ENCODE data around the gene SIRT7. TPM values are rescaled to one million over a fixed set of nuclear protein-coding genes. Genes with fewer than 3 reads are reported as not detected.

Gene SIRT7
- total RNA-seq, 4 donors from 2014 or later = 82.5 to 130 (median 112) TPM

GRCh38 chr17:81911277-81911961, 6.6 kb downstream of the SIRT7 start, which contains the start of gene PCYT2:
PCYT2 (minus strand) TSS chr17:81911399; CDS start chr17:81911355, 44 bp downstream.
- DNase-seq = peak; percentile 94 to 97 (median 97)
- Histone ChIP-seq H3K4me1 (peaks cover 0 to 11% (median 8%) of the 10 kb centered on the region in 4 donors), H3K36me3 (peaks cover 0 to 72% (median 5%) of the 10 kb centered on the region in 3 donors), H3K27me3 (no peaks in the 10 kb centered on the region), H3K27ac (peak within 1 kb of the TSS; percentile 61 to 96 (median 78)), H3K9me3 (no peaks in the 10 kb centered on the region), H3K4me3 (peak within 1 kb of the TSS; percentile 61 to 99 (median 86))
- TF ChIP-seq, protein P1, sequence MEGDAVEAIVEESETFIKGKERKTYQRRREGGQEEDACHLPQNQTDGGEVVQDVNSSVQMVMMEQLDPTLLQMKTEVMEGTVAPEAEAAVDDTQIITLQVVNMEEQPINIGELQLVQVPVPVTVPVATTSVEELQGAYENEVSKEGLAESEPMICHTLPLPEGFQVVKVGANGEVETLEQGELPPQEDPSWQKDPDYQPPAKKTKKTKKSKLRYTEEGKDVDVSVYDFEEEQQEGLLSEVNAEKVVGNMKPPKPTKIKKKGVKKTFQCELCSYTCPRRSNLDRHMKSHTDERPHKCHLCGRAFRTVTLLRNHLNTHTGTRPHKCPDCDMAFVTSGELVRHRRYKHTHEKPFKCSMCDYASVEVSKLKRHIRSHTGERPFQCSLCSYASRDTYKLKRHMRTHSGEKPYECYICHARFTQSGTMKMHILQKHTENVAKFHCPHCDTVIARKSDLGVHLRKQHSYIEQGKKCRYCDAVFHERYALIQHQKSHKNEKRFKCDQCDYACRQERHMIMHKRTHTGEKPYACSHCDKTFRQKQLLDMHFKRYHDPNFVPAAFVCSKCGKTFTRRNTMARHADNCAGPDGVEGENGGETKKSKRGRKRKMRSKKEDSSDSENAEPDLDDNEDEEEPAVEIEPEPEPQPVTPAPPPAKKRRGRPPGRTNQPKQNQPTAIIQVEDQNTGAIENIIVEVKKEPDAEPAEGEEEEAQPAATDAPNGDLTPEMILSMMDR (IDR thresholded peaks at IDR 0.05) = peak in 3 of 6 experiments; percentile 9 to 30 (median 18)
- peak in 1 of 2 donors; percentile 77 for TF ChIP-seq POLR2A (IDR thresholded peaks at IDR 0.05)

DNA sequence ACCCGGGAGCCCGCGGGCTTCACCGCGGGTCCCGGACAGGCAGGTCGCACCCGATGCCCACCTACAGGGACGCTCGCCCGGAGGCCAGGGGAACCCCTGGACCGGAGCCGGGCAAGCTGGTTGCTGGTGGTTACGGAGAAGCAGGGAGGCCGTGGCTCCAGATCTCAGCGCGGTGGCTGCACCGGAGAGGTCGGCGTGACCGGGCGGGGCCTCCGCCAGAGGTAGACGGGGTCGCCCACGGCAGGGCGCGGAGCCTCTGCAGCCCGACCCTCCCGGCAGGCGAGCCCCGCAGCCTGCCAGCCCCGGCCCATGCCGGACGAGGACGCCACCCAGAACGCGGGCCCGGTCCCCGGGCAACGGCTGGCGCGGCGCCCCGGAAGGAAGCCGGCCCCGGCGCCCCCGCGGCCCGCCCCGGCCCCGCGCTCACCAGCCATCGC, 7.1 kb downstream of the SIRT7 start:
- Histone ChIP-seq H3K36me3 (peaks cover 0 to 76% (median 5%) of the 10 kb centered on the region in 3 donors), H3K27ac (peak overlapping the region; percentile 61 to 96 (median 78)), H3K9me3 (no peaks in the 10 kb centered on the region), H3K27me3 (no peaks in the 10 kb centered on the region), H3K4me1 (peaks cover 0 to 11% (median 8%) of the 10 kb centered on the region in 4 donors), H3K4me3 (peak overlapping the region; percentile 61 to 99 (median 86))
- peak in 1 of 3 donors; percentile 22 for DNase-seq
- no peak for TF ChIP-seq POLR2A (IDR thresholded peaks at IDR 0.05)
- TF ChIP-seq, protein P1 (IDR thresholded peaks at IDR 0.05) = no peak

DNA sequence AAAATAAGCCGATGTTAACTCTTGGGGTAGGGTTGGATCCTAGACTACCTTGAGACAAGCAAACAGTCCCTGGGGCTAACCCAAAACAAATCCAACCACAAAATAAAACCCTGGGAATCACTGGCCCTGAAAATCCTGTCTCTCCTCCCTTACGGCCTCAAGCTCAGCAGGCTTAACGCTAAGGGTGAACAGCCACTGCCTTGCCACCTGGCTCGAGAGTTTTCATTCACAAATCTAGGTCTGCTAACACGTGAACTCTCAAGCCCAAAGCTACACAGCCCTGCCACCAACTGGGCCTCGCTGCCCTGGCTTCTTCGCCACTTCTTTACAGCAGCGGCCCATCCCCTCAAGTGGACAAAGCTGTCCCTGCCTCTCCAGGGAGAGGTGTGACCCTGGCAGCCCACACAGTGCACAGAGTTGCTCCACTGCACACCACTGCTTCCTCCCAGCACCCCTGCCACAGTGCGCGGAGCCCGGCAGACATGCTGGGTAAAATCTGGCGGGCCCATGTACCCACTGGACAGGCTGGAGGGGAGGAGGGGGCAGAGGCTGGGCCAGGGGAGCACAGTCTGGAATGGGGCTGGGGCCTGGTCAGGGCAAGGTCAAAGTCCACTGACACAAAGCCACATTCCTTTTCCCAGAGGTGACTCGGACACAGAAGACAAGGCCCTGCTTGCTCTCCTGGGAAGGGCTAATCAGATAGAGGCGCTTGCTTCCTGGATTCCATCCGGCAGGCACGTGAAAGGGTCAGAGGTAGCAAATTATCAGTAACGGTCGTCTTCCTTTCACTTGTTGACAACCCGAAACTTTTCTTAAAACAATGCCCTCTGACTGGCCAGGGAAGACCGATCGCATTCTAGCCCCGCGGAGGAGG, 7.8 kb downstream of the SIRT7 start:
- Histone ChIP-seq H3K36me3 (peaks cover 0 to 76% (median under 1%) of the 10 kb centered on the region in 3 donors), H3K4me3 (peak overlapping the region; percentile 61 to 99 (median 86)), H3K4me1 (peaks cover 0 to 11% (median 8%) of the 10 kb centered on the region in 4 donors), H3K27me3 (no peaks in the 10 kb centered on the region), H3K9me3 (no peaks in the 10 kb centered on the region), H3K27ac (peak overlapping the region; percentile 61 to 96 (median 78))
- peak in 2 of 3 donors; percentile 75 to 79 for DNase-seq
- TF ChIP-seq, protein P1 (IDR thresholded peaks at IDR 0.05) = peak in 1 of 6 experiments; percentile 5
- peak in 1 of 2 donors; percentile 33 for TF ChIP-seq POLR2A (IDR thresholded peaks at IDR 0.05)

- H3K36me3 ChIP-seq = peaks cover 0 to 73% (median 0%) of the 10 kb centered on the region in 3 donors
- H3K4me1 ChIP-seq = peaks cover 0 to 11% (median 8%) of the 10 kb centered on the region in 4 donors
- peak overlapping the region in 1 of 4 donors; percentile 99 for H3K4me3 ChIP-seq
- TF ChIP-seq, protein P1 (IDR thresholded peaks at IDR 0.05) = no peak
- no peak for TF ChIP-seq POLR2A (IDR thresholded peaks at IDR 0.05)
- no peak for DNase-seq
- no peaks in the 10 kb centered on the region for H3K9me3 ChIP-seq
- no peak overlapping the region for H3K27ac ChIP-seq
- no peaks in the 10 kb centered on the region for H3K27me3 ChIP-seq
Measured at GRCh38 chr17:81909231-81909630, 8.7 kb downstream of the SIRT7 start.

DNA sequence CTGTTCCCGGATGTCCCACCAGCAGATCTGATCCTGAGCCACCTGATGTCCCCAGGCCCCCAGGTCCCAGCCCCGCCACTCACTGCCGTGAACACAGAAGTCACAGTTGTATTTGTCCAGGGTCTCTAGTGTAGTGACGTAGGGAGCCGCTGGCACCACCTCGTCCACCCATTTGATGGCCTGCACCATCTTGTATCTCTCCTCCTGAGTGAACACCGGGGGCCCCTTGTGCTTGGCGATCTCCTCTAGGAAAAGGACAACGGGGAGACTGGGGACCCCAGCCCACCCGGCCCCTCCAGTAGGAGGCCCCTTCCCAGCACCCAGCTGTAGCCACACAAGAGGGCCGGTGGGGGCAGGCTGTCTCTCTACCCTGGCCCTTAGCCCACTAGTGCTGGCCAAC, 9.2 kb downstream of the SIRT7 start:
- no peak overlapping the region for H3K4me3 ChIP-seq
- no peak for DNase-seq
- no peaks in the 10 kb centered on the region for H3K27me3 ChIP-seq
- H3K9me3 ChIP-seq = no peaks in the 10 kb centered on the region
- no peak overlapping the region for H3K27ac ChIP-seq
- peaks cover 0 to 71% (median 0%) of the 10 kb centered on the region in 3 donors for H3K36me3 ChIP-seq
- H3K4me1 ChIP-seq = peaks cover 0 to 11% (median 8%) of the 10 kb centered on the region in 4 donors
- TF ChIP-seq POLR2A (IDR thresholded peaks at IDR 0.05) = no peak
- TF ChIP-seq, protein P1 (IDR thresholded peaks at IDR 0.05) = no peak
